GM10847 (cell line): ENCODE measurements around the gene WNT10A.
A peak's percentile ranks its signal among the peaks of the same experiment; 100 is the strongest.

ENCODE experiments used
- POLR2A ChIP-seq: IDR thresholded peaks from 2 replicates; pipeline ENCODE4 v1.6.1; 2011; ENCODE audit not compliant: insufficient read length; ENCODE audit errors: extremely low read depth

The WNT10A gene

DNA sequence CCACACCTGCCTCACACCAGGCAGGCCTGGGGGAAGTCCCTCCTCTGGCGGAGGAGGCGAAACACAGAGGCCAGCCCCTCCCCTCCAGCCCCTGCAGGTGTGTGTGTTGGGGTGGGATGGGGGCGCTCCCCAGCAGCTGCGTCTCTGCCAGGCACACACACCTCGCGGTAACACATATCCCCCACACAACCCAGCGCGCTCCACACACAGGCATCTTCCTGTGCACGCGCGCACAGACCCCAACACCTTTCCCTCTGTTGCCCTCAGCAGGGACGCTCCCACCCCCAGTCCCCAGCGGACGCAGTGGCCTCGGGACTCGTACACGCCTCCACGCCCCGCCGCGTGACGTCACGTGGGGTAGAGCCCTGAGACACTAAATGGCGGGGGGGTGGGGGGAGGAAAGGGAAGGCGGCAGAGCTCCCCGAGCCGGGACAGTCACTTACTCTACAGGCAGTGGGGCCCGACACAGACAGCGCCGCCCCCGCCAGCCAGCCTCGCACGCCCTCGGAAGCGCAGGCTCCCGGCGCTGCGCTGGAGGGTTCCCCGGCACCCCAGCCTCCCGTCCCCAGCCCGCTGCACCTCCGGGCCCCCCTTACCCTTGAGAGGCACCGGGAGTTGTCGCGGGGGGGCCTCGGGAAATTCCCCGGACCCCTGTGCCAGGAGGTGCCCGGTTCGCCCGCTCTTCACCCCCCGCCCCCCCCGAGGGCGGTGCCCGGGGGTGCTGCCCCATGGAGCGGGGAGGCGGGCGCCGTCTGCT lies at the start of gene WNT10A:
Gene WNT10A (plus strand): TSS at position 751 of the 757 bp plus-strand sequence. CDS start 144 bp downstream, outside the sequence.
- peak; percentile 50 for TF ChIP-seq POLR2A

DNA sequence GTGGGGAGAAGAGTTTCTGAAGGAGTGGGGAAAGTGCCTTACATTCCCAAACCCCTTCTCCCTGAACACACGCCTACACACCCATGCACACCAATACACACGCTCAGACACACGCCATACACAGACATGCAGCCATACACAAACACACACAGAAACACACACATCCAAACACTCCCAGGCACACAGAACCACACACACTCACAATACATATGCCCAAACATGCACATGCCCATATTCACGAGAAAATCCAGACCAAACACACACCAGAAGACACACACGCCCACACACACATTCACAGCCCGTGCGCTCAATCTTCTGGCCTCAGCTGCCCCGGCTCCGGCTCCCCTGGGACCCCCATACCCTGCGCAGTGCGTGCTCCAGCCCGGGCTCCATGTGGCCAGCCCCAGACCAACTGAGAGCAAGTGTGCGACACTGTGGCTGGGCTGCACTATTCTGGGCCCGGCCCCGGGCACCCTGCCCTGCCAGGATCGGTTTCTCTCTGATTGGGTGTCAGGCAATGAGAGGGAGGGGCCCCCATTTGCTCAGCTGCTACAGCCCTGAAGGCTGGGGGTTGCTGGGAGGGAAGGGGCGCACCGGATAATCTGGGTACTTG lies 49.2 kb upstream of the WNT10A start, which contains the start of gene PRKAG3:
Gene PRKAG3 (minus strand): TSS at position 426 of the 613 bp plus-strand sequence.
- TF ChIP-seq POLR2A, result no peak

DNA sequence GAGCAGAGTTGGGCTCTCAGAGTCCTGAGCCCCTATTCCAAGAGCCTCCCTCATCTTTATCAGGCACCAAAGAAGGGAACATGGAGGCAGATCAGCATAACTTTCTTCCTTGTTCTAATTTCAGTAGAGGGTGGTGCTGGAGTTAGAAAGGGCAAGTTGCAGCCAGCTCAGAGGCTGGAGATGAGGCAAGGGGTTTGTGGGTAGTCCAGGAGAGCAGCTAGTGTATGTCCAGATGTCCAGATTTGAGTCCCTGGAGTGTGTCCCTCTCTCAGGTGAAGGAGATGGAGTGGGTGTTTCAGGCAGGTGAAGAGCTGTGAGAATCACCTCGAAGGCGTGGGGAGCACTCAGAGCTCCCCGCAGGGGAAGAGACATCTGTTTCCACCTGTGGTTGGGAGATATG lies 48.6 kb upstream of the WNT10A start:
- no peak for TF ChIP-seq POLR2A

DNA sequence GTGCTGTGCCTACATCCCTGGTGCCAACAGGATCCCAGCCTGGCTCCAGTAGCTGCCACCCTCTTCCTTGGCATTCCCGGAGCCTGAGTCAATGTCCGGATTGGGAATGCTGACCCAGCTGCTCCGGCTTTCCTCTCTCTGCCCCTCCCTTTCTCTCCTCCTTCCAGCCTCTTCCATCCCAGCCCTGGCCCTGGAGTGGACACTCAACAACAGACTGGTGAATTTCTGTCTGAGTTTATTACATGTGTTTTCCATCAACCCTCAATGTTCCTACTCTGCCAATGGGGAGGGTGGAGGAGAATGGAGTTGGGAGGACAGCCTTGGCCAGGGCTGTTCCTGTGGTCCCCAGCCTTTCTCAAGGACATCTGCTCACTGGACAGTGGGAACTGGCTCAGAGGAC lies 48.1 kb upstream of the WNT10A start:
- no peak for TF ChIP-seq POLR2A

DNA sequence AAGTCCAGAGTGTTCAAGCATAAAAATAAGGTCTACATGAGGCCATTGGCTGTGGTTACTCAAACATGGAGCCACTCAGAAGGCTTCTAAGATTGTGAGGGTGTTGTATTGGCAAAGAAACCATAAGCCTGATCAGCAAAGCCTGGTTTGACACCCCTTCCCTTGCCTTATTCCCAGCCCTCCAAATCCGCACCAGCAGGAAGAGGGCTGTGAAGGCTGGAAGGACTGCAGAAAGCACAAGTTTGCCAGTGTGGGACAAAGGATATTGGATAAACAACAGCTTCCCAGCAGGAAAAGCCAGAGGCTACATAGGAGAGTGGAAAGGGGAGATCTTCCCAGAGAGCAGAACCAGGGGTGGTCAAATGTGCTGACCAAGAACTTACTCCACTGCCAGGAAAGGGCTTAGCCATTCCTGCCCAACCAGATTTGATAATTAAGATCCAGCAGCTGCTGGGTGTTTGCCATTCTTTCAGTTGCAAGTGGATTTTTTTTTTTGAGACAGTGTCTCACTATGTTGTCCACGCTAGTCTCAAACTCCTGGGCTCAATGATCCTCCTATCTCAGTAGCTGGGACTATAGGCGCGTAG lies 47.5 kb upstream of the WNT10A start:
- TF ChIP-seq POLR2A, result no peak

DNA sequence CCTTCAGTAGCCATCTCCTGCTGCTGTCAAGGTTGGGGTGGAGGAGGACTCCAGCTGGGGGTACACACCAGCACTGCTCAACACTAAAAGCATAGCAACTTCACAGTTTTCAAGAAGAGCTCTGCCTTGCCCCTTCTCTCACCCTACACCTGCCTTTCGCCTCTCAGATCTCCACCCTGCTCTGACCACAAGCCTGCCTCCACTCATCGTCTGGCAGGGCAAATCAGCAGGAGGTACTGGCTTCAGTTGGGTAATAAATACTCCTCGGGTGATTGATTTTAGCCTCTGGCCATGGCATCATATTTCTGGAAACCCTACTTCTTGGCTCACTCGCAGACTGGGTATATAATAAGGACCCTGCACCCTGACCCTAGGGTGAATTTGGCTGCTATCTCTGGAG lies 46.0 kb upstream of the WNT10A start:
- no peak for TF ChIP-seq POLR2A

DNA sequence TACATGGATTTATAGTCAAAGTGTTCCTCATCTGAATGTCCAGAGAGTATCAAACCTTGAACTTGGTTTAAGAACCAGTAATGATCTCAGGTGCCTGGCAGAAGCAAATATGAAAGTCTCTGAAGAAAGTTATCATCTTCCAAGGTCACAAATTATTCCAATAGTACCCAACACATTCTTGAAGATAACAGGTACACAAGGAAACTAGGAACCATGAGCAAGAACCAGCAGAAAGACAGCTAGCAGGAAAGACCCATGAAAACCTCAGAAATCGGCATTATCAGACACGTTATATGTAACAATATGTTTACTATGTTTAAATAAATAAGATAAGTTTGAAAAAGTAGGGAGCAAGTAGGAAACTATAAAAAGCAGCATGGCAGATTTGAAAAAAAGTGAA lies 43.2 kb upstream of the WNT10A start:
- no peak for TF ChIP-seq POLR2A

DNA sequence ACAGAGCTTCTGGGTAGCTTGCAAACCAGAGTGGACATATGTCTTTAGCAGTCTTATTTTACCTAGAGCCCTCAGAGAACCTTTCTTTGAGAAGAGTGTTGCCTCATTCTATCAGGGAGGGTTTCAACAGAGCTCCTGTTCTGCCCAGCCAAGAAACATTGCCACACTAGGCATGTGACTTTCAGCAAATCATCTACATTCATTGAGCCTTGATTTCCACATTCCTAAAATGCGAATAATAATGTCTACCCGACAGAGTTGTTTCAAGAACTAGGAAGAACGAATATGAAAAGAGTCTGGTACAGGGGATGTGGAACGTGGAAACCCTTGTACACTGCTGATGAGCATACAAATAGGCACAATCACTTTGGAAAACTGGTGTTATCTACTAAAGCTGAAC lies 41.2 kb upstream of the WNT10A start:
- TF ChIP-seq POLR2A, result no peak

DNA sequence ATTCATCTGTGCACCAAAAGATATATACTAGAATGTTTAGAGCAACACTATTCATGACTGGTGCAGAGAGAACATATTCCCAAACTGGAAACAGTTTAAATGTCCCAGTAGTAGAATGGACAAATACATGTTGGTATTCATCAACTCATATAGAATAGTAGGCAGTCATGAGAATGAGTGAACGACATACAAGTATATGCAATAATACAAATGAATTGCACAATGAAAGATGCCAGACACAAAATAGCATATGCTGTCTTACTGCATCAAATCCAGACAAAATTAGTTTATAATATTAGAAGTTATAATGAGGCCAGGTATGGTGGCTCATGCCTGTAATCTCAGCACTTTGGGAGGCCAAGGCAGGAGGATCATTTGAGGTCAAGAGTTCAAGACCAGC lies 40.8 kb upstream of the WNT10A start:
- TF ChIP-seq POLR2A, result no peak

DNA sequence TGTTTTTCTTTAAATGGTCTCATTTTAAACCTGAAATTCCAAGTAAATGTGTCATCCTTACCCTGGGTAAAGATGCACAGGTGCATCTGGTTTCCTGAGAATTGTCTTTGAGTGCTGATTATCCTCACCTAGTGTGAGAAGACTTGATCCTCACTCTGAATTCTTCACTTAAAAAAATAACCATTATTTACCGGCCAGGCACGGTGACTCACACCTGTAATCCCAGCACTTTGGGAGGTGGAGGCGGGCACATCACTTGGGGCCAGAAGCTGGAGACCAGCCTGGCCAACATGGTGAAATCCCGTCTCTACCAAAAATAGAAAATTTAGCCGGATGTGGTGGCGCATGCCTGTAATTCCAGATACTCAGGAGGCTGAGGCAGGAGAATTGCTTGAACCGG lies 30.9 kb upstream of the WNT10A start:
- TF ChIP-seq POLR2A, result no peak

DNA sequence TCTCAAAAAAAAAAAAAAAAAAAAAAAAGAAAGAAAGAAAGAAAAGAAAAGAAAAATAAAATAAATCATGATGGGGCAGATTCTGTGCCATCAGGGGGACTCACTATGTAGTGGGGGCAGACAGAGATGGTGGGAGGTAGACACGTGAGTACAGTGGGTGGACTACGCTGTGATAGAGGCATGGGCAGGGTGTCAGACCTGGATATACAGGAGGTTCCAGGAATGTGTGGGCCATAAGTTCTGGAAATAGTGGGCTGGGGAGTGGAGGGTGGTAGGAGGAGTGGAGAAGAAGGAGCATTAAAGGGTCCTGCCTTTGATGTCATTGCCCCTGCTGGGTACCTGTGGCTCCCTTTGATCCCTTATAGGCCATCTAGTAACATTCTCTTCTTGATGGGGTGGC lies 29.9 kb upstream of the WNT10A start:
- no peak for TF ChIP-seq POLR2A

DNA sequence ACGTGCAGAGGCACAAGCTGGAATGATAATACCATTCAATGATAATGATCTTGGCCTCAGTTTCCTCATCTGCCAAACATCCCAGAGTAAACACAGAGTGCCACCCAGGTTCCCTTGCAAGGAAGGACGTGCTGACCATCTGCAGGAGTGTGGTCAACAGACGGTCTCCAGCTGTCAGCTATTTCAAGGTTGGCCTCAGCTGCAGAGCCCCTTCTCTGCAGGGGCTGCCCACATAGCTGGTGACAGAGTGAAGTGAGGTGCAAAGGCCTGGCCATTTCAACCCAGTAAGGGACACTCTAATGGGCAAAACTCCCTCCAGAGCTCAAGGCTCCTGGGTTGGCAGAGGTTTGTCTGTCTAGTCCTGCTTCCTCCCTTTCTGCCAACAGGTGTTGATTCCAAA lies 29.4 kb upstream of the WNT10A start:
- no peak for TF ChIP-seq POLR2A

DNA sequence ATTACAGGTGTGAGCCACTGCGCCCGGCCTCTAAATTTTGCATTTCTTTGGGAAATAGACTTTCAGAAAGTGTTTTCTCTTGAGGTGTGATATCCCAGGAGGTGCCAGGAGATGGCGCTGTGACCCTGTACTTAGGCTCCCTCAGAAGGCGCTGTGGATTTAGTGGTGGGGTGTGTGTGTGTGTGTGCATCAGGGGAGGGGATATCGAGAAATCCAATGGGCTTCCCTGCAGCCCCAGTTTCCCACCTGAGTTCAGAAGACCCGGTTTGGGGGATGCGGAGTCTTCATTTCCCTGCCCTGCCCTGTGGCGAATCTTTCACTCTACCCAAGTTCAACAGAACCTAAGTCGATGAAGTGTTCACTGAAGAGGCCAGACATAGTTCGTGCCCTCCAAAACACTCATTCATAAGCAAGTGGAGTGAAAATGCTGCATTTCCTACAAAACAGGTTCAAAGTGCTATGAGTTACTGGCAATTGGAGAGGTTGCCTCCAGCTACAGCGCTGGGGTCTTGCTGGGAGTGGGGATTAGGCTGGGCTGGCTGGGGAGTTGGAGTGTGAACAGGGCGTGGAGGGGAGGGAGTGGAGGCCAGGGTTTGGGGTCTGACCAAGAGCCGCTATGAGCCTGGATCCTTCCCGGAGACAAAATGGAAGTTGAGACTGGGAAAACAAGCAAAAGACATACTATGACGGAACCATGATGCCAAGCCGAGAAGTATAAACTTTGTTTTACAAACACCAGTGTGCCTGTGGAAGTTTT lies 27.6 kb upstream of the WNT10A start:
- TF ChIP-seq POLR2A, result no peak

DNA sequence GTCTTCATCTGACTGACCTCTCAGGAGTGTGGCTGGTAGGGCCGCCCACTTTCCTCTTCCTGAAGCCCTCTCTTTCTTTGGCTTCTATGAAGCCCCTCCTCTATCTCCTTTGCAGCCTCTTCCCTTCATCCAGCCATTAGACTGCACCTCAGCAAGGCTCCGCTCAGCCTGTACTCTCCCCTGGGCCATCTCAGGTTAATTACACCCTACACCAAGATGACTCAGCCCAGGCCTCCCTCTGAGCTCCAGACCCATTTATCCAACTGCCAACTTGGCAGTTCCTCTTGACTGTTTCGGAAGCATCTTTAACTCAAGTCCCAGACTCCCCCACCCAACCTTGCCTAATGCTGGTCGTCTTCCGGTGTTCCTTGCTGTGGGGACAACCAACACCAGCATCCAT lies 26.9 kb upstream of the WNT10A start:
- TF ChIP-seq POLR2A, result no peak

DNA sequence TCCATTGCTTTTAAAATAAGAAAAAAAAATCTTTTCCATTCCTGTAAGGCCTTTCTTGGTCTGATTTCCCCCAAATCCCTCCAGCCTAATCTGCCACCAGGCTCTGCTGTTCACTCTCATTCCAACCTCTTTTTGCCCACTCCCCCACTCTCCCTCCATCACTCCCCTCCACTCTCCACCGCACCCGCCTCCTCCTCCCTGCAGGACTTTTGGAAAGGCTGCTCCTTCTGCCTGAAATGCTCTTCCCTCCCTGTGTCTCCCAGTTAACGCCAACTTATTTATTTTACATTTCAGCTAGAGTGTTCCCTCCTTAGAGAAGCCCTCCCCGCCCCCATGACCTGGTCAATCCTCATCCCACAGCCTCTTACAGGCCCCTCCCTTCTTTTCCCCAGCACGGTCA lies 25.8 kb upstream of the WNT10A start:
- no peak for TF ChIP-seq POLR2A
